ENCODE measurements around the gene AGBL4. TPM values are rescaled to one million over a fixed set of nuclear protein-coding genes. Genes with fewer than 3 reads are reported as not detected.

AGBL4 gene
- polyA plus RNA-seq, 3 donors: 0.05 TPM; not detected in 2

DNA sequence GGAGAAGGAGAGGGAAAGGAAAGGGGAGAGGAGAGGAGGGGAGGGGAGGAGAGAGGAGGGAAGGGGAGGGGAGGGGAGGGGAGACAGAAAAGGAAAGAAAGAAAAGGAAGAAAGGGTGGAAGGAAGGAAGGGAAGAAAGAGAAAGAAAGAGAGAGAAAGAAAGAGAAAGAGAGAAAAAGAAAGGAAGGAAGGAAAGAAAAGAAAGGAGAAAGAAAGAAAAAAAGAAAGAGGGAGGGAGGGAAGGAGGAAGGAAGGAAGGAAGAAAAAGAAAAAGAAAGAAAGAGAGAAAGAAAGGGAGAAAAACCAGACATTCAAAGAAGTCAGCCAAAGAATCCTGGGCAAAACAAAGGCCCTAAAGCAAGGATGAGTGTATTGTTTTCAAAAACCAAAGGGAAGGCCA is 1426.1 kb downstream of the AGBL4 start:
- Histone ChIP-seq H3K4me2 (replicated peaks; ENCODE audit: extremely low read depth, low read length, poor library complexity, severe bottlenecking) (no peak overlapping the region), H3K9ac (ENCODE audit: insufficient read depth, low read length, poor library complexity, severe bottlenecking) (no peak overlapping the region), H3K4me1 (ENCODE audit: control insufficient read depth in 1 of 2, insufficient read depth in 2 of 2, low read length in 2 of 2) (peaks cover 2 to 4% of the 10 kb centered on the region in 2 donors), H3K4me3 (replicated peaks in 1 of 3; ENCODE audit: low read depth in 2 of 3, low read length in 3 of 3) (no peak overlapping the region), H2AFZ (ENCODE audit: insufficient read depth, low read depth, low read length, poor library complexity, severe bottlenecking) (no peak overlapping the region), H3K36me3 (replicated peaks in 1 of 2; ENCODE audit: control insufficient read depth in 1 of 2, insufficient read depth in 2 of 2, low read length in 2 of 2) (no peaks in the 10 kb centered on the region), H3K9me3 (replicated peaks in 1 of 2; ENCODE audit: control insufficient read depth in 1 of 2, insufficient read depth in 1 of 2, low read length in 2 of 2) (no peaks in the 10 kb centered on the region), H3K79me2 (ENCODE audit: insufficient read depth, low read length) (no peaks in the 10 kb centered on the region), H4K20me1 (ENCODE audit: insufficient read depth, low read length) (no peaks in the 10 kb centered on the region), H3K27me3 (ENCODE audit: control insufficient read depth in 2 of 2, insufficient read depth in 2 of 2, low read length in 2 of 2) (no peaks in the 10 kb centered on the region), H3K27ac (ENCODE audit: low read depth in 1 of 2, low read length in 2 of 2) (no peak overlapping the region)
- TF ChIP-seq, protein P1, sequence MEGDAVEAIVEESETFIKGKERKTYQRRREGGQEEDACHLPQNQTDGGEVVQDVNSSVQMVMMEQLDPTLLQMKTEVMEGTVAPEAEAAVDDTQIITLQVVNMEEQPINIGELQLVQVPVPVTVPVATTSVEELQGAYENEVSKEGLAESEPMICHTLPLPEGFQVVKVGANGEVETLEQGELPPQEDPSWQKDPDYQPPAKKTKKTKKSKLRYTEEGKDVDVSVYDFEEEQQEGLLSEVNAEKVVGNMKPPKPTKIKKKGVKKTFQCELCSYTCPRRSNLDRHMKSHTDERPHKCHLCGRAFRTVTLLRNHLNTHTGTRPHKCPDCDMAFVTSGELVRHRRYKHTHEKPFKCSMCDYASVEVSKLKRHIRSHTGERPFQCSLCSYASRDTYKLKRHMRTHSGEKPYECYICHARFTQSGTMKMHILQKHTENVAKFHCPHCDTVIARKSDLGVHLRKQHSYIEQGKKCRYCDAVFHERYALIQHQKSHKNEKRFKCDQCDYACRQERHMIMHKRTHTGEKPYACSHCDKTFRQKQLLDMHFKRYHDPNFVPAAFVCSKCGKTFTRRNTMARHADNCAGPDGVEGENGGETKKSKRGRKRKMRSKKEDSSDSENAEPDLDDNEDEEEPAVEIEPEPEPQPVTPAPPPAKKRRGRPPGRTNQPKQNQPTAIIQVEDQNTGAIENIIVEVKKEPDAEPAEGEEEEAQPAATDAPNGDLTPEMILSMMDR (IDR thresholded peaks at IDR 0.05): no peak
- intact Hi-C loops (cut with micrococcal nuclease): no loop called here
- Mint-ChIP-seq H3K9me3 (peaks cover 0 to 1% (median 0%) of the 10 kb centered on the region in 7 donors), H3K27me3 (ENCODE audit: low read depth in 3 of 3) (peaks cover 0 to 2% (median 2%) of the 10 kb centered on the region in 3 donors), H3K4me1 (peaks cover 5% of the 10 kb centered on the region), H3K27ac (no peak overlapping the region), H3K36me3 (no peaks in the 10 kb centered on the region), H3K4me3 (no peak overlapping the region)
- DNase-seq: no peak

DNA sequence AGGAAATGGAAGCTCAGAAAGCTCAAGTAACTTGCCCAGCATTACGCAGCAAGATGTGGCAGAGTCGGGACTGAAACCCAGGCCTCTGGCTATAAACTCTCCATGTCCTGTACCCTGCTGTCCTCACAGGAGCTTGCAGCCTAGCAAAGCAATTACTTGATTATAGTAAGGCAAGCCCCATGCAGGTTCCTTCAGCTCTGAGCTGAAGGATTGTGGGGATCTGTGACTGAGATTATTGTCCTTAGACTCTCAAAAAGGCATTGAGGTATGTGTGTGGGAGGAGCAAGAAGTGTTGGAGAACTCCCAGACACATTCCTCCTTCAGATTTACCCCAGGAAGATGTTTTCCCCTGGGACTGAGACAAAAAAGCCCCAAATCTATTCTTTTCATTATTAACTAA is 1427.7 kb downstream of the AGBL4 start:
- WGBS (ENCODE audit: insufficient coverage): no CpG with 5 or more reads among the region's 2 CpGs
- no peak overlapping the region for H3K27ac ChIP-seq (ENCODE audit: low read depth in 1 of 2, low read length in 2 of 2)

More for the DNA sequence above, 1427.7 kb downstream of the AGBL4 start:
- no peaks in the 10 kb centered on the region for H3K36me3 Mint-ChIP-seq
- H3K27me3 Mint-ChIP-seq (ENCODE audit: low read depth in 3 of 3): peaks cover 0 to 2% (median 2%) of the 10 kb centered on the region in 3 donors
- Histone ChIP-seq H3K9me3 (replicated peaks in 1 of 2; ENCODE audit: control insufficient read depth in 1 of 2, insufficient read depth in 1 of 2, low read length in 2 of 2) (no peaks in the 10 kb centered on the region), H3K9ac (ENCODE audit: insufficient read depth, low read length, poor library complexity, severe bottlenecking) (no peak overlapping the region), H3K4me3 (replicated peaks in 1 of 3; ENCODE audit: low read depth in 2 of 3, low read length in 3 of 3) (no peak overlapping the region), H3K27me3 (ENCODE audit: control insufficient read depth in 2 of 2, insufficient read depth in 2 of 2, low read length in 2 of 2) (no peaks in the 10 kb centered on the region), H3K36me3 (replicated peaks in 1 of 2; ENCODE audit: control insufficient read depth in 1 of 2, insufficient read depth in 2 of 2, low read length in 2 of 2) (no peaks in the 10 kb centered on the region), H3K4me1 (ENCODE audit: control insufficient read depth in 1 of 2, insufficient read depth in 2 of 2, low read length in 2 of 2) (no peaks in the 10 kb centered on the region), H3K79me2 (ENCODE audit: insufficient read depth, low read length) (no peaks in the 10 kb centered on the region), H2AFZ (ENCODE audit: insufficient read depth, low read depth, low read length, poor library complexity, severe bottlenecking) (no peak overlapping the region), H4K20me1 (ENCODE audit: insufficient read depth, low read length) (no peaks in the 10 kb centered on the region), H3K4me2 (replicated peaks; ENCODE audit: extremely low read depth, low read length, poor library complexity, severe bottlenecking) (no peak overlapping the region)
- H3K27ac Mint-ChIP-seq: no peak overlapping the region
- DNase-seq: no peak
- no peaks in the 10 kb centered on the region for H3K4me1 Mint-ChIP-seq
- H3K4me3 Mint-ChIP-seq: no peak overlapping the region
- TF ChIP-seq, protein P1 (IDR thresholded peaks at IDR 0.05): no peak
- intact Hi-C loops (cut with micrococcal nuclease): no loop called here
- H3K9me3 Mint-ChIP-seq: no peaks in the 10 kb centered on the region
